Duodenal mucosa (tissue), 2 donors: ENCODE results near the gene IFITM2.
"Not testable (repeated sequence)": the region's sequence is repeated elsewhere in the genome, so short reads cannot be mapped to it uniquely, and the experiment has no call there.

Experiments
- H3K27ac ChIP-seq: one replicate; pipeline ENCODE4 v1.7.0; 2013; ENCODE audit warnings: low read depth, low read length
- H3K27me3 ChIP-seq, 2 donors: one replicate each; pipeline ENCODE4 v1.7.0; 2013; ENCODE audit warnings: low read length in 2 of 2, control low read depth in 1 of 2; ENCODE audit not compliant: insufficient read depth in 2 of 2, control insufficient read depth in 1 of 2
- H3K36me3 ChIP-seq, 2 donors: one replicate each; pipeline ENCODE4 v1.7.0; 2013; ENCODE audit warnings: low read length in 2 of 2, control low read depth in 1 of 2; ENCODE audit not compliant: insufficient read depth in 2 of 2, control insufficient read depth in 1 of 2
- H3K4me1 ChIP-seq, 2 donors: one replicate each; pipeline ENCODE4 v1.7.0; 2013; ENCODE audit warnings: low read length in 2 of 2, control low read depth in 1 of 2; ENCODE audit not compliant: insufficient read depth in 2 of 2, control insufficient read depth in 1 of 2
- H3K4me3 ChIP-seq, 2 donors: one replicate each; pipeline ENCODE4 v1.7.0; 2013; ENCODE audit warnings: low read length in 2 of 2, low read depth in 1 of 2
- H3K9ac ChIP-seq, 2 donors: one replicate each; pipeline ENCODE4 v1.7.0; 2013; ENCODE audit warnings: low read length in 2 of 2, low read depth in 1 of 2
- H3K9me3 ChIP-seq, 2 donors: one replicate each; pipeline ENCODE4 v1.7.0; 2013; ENCODE audit warnings: low read length in 2 of 2, control low read depth in 1 of 2; ENCODE audit not compliant: control insufficient read depth in 1 of 2

The IFITM2 gene

DNA sequence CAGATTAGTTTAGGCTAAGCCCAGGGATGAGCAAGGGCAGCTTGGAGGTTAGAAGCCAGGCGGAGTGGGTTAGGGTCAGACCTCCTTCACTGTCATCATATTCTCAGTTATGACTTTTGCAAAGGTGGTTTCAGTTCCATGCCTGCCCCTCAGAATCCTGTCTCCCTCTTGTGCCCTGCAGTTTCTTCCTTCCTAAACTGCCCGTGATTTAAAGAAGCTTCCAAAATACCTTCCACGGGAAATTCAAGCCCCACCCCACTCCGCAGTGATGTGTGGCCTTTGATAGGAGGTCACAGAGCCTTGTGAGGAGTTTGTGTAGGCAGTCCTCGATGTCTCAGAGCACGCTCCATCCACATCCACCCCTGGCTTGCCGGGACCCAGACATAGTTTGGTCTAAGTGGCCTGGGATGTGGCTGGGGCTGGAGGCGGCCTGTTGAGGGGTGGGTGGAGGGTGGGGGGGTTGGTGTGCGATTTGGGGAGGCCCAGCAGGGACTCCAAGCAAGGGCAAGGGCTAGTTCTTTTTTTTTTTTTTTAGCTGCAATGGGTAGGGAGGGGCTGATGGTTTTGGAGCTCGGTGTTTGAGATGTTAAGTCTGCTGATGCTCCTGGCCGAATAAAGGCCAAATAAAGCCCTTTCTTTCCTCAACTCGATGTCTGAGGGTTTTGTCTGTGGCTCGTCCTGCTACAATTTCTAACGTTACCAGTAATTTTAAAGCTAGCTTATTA, 4.6 kb downstream of the IFITM2 start:
- peak overlapping the region; percentile 21 to 50 for H3K4me3 ChIP-seq
- H3K27me3 ChIP-seq = peaks cover 0 to 4% of the 10 kb centered on the region in 2 donors
- H3K4me1 ChIP-seq = peaks cover 28 to 63% of the 10 kb centered on the region in 2 donors
- no peaks in the 10 kb centered on the region for H3K36me3 ChIP-seq
- H3K9ac ChIP-seq = peak overlapping the region in 1 of 2 donors; percentile 38
- H3K9me3 ChIP-seq = no peaks in the 10 kb centered on the region
- peak overlapping the region; percentile 58 for H3K27ac ChIP-seq

DNA sequence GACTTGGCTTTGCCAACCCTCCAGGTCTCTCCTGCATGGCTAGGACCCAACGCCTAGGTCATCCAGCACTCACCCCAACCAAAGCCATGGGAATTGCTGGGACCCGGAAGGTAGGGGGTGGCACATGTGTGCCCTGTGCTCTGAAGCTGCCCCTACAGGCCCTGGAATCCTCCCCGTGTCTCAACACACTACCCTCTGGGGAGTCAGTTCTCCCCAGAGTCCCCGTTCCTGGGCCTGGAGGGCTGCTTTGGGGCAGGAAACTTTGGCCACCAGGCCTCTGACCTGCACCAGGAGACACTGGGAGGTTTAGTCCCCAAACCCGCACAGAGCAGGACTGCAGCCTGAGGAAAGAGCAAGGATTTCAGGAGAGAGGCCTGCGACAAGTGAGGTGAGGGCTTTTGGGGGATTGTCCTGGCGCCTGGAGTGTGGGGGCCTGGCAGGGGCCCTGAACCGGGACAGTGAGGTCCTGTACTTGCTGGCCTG, 5.7 kb downstream of the IFITM2 start:
- Histone ChIP-seq H3K9me3 (no peaks in the 10 kb centered on the region), H3K4me1 (peaks cover 33 to 65% of the 10 kb centered on the region in 2 donors), H3K36me3 (no peaks in the 10 kb centered on the region), H3K27me3 (peaks cover 0 to 4% of the 10 kb centered on the region in 2 donors), H3K27ac (peak overlapping the region; percentile 65), H3K4me3 (peak overlapping the region; percentile 71 to 74), H3K9ac (peak overlapping the region; percentile 69 to 90)

DNA sequence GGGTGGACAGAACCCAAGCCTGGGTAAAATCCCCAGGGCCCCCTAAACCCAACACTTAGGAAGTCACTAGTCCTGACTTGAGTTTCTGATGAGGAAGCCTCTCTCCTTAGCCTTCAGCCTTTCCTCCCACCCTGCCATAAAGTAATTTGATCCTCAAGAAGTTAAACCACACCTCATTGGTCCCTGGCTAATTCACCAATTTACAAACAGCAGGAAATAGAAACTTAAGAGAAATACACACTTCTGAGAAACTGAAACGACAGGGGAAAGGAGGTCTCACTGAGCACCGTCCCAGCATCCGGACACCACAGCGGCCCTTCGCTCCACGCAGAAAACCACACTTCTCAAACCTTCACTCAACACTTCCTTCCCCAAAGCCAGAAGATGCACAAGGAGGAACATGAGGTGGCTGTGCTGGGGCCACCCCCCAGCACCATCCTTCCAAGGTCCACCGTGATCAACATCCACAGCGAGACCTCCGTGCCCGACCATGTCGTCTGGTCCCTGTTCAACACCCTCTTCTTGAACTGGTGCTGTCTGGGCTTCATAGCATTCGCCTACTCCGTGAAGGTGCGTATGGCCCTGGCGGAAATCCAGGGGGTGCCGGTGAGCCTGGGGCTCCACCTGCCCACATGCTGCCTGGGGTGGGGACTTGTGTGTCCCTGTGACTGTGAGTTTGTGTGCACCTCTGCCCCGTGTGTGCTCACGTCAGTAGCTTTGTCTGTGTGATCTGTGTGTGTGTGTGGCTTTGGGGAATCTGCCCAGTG, 6.4 kb downstream of the IFITM2 start, which contains the start of gene IFITM1:
IFITM1 (plus strand) TSS at position 254 of the 767 bp plus-strand sequence; CDS start at position 385, 131 bp downstream.
- Histone ChIP-seq H3K9ac (peak within 1 kb of the TSS; percentile 69 to 90), H3K9me3 (no peaks in the 10 kb centered on the region), H3K27ac (peak within 1 kb of the TSS; percentile 65), H3K4me1 (peaks cover 33 to 65% of the 10 kb centered on the region in 2 donors), H3K27me3 (peaks cover 0 to 4% of the 10 kb centered on the region in 2 donors), H3K4me3 (peak within 1 kb of the TSS; percentile 71 to 74), H3K36me3 (no peaks in the 10 kb centered on the region)

- not testable (repeated sequence) for H3K9me3 ChIP-seq, H3K36me3 ChIP-seq, H3K27me3 ChIP-seq
- H3K4me1 ChIP-seq = peaks cover 33 to 62% of the 10 kb centered on the region in 2 donors
- peak overlapping the region; percentile 69 to 90 for H3K9ac ChIP-seq
- peak overlapping the region; percentile 71 to 74 for H3K4me3 ChIP-seq
- H3K27ac ChIP-seq = peak overlapping the region; percentile 65
These were observed 6.9 kb downstream of the IFITM2 start for GRCh38 chr11:314554-314875.

- Histone ChIP-seq H3K27ac (no peak overlapping the region), H3K4me1 (peaks cover 33 to 61% of the 10 kb centered on the region in 2 donors), H3K9me3 (no peaks in the 10 kb centered on the region), H3K9ac (peak overlapping the region; percentile 69 to 73), H3K4me3 (peak overlapping the region; percentile 71 to 74), H3K27me3 (peaks cover 0 to 4% of the 10 kb centered on the region in 2 donors), H3K36me3 (no peaks in the 10 kb centered on the region)
These were observed 7.5 kb downstream of the IFITM2 start for GRCh38 chr11:315051-315481.

DNA sequence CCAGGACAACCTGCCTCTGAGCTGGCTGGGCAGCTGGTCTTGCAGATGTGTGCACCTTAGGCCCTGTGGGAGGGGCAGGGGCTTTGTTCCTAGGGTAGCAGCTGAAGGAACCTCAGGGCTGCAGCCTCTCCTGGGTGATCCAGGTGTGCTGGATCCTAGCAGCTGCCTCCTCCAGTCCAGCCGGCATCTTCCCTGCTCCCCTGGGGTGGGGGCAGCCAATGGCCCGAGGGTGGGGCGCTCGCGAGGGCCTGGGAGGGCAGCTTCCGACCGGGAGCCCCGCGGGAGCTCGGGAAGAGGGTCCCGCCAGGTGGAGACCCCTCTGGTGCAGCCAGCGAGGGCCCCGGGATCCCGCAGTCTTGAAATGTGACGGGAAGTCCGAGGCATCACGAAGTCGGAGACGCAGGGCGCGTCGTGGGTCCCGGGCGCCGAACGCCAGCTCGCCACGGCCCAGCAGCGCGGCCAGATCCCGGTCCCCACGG, 7.9 kb downstream of the IFITM2 start:
- H3K36me3 ChIP-seq = no peaks in the 10 kb centered on the region
- peak overlapping the region; percentile 71 to 74 for H3K4me3 ChIP-seq
- no peaks in the 10 kb centered on the region for H3K9me3 ChIP-seq
- peaks cover 0 to 4% of the 10 kb centered on the region in 2 donors for H3K27me3 ChIP-seq
- H3K9ac ChIP-seq = peak overlapping the region; percentile 69 to 73
- no peak overlapping the region for H3K27ac ChIP-seq
- peaks cover 33 to 61% of the 10 kb centered on the region in 2 donors for H3K4me1 ChIP-seq

- Histone ChIP-seq H3K36me3 (no peaks in the 10 kb centered on the region), H3K27me3 (peaks cover 0 to 4% of the 10 kb centered on the region in 2 donors), H3K4me3 (peak overlapping the region; percentile 71 to 74), H3K4me1 (peaks cover 33 to 61% of the 10 kb centered on the region in 2 donors), H3K9me3 (no peaks in the 10 kb centered on the region), H3K9ac (peak overlapping the region; percentile 51 to 73), H3K27ac (peak overlapping the region; percentile 62)
These were observed 8.6 kb downstream of the IFITM2 start for GRCh38 chr11:316031-316701.

GRCh38 chr11:316891-317301, 9.3 kb downstream of the IFITM2 start:
- H3K9ac ChIP-seq = no peak overlapping the region
- no peaks in the 10 kb centered on the region for H3K36me3 ChIP-seq
- H3K4me3 ChIP-seq = peak overlapping the region in 1 of 2 donors; percentile 71
- H3K27ac ChIP-seq = peak overlapping the region; percentile 62
- peaks cover 0 to 4% of the 10 kb centered on the region in 2 donors for H3K27me3 ChIP-seq
- H3K4me1 ChIP-seq = peaks cover 31 to 58% of the 10 kb centered on the region in 2 donors
- no peaks in the 10 kb centered on the region for H3K9me3 ChIP-seq

DNA sequence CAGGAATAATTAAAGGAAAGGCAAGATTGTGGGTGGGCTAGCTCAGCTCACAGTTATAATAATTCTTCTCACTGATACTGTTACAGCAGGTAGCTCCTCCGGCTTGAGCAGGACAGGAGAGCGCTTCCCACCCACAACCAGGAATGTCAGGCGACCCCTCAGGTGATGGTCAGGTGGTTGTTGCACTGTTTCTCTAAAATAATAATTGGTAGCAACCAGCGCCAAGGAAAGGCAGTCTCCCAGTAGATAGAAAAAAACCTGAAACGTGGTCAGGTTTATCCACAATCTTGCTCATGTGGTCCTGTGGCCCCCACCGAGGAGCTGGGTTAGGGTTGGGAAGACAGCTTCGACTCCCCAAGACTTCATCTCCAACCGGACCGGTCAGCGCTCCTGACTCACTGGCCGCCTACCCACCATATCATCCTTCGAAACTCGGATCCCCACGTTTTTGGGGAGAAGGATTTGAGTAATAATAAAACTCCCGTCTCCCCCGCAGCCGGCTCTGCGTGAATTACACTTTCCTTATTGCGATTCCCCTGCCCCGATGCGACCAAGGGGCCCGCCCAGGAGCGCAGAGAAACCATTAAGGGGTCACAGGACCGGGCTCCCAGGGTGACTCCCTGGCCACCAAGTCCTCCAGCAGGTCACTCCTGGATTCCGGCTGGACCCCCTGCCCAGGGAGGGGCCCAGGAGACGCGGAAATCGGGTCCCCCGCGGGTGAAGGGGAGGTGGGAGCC, 10.2 kb downstream of the IFITM2 start:
- H3K27me3 ChIP-seq, H3K36me3 ChIP-seq: not testable (repeated sequence)
- peak overlapping the region in 1 of 2 donors; percentile 29 for H3K4me3 ChIP-seq

More for the DNA sequence above, 10.2 kb downstream of the IFITM2 start:
- not testable (repeated sequence) for H3K9me3 ChIP-seq
- Histone ChIP-seq H3K9ac (peak overlapping the region in 1 of 2 donors; percentile 9), H3K27ac (peak overlapping the region; percentile 50), H3K4me1 (peaks cover 26 to 48% of the 10 kb centered on the region in 2 donors)
